IMR-90 (cell line): Measurements from ENCODE around the gene DENND2C. TPM values are rescaled to one million over a fixed set of nuclear protein-coding genes. Genes with fewer than 3 reads are reported as not detected.

Experiments used
- ATAC-seq: fragments of 200-7000 bp; cut with Tn5 transposase; 2 replicates; pipeline ENCODE4 v1.9.1; 2020; ENCODE audit warnings: low read depth, mild to moderate bottlenecking, moderate library complexity
- BruUV-seq: library from RNA; stranded (reverse); fragments of 400-500 nt; replicated peaks from 2 replicates; lab custom pipeline; 2021; lab: Mats Ljungman, UMichigan
- CTCF ChIA-PET: fragments of 300-600 bp; formaldehyde crosslinking; extraction: SDS; loops from one replicate; lab custom pipeline; 2021; ENCODE audit warnings: antibody characterized with exemption; lab: Yijun Ruan, JAX
- POLR2A ChIA-PET: fragments of 300-600 bp; sonication (Branson Sonifier 250); formaldehyde crosslinking; loops from one replicate; lab custom pipeline; 2022; ENCODE audit warnings: antibody characterized with exemption; ENCODE audit not compliant: unreplicated experiment; lab: Charles Lee
- DNase-seq: peaks from one replicate; pipeline ENCODE4 v3.0.0; 2013
- H2AFZ ChIP-seq: replicated peaks from 2 replicates; pipeline ENCODE3; 2013; ENCODE audit warnings: low read length, mild to moderate bottlenecking; ENCODE audit not compliant: poor library complexity
- H2AK5ac ChIP-seq: 2 replicates; pipeline ENCODE4 v1.6.1; 2013; ENCODE audit warnings: low read depth, low read length, inconsistent platforms
- H2AK9ac ChIP-seq: replicated peaks from 2 replicates; pipeline ENCODE3; 2013; ENCODE audit warnings: mild to moderate bottlenecking, low read depth, low read length, moderate library complexity; ENCODE audit not compliant: poor library complexity
- H2BK120ac ChIP-seq: 2 replicates; pipeline ENCODE4 v1.6.1; 2013; ENCODE audit warnings: low read depth, low read length, inconsistent platforms
- H2BK15ac ChIP-seq: 3 replicates; pipeline ENCODE4 v1.6.1; 2013; ENCODE audit warnings: low read depth, low read length, inconsistent platforms
- H2BK20ac ChIP-seq: 2 replicates; pipeline ENCODE4 v1.6.1; 2013; ENCODE audit warnings: low read depth, mild to moderate bottlenecking, inconsistent platforms, low read length, moderate library complexity
- H2BK5ac ChIP-seq: 2 replicates; pipeline ENCODE4 v1.6.1; 2013; ENCODE audit warnings: mild to moderate bottlenecking, low read depth, low read length, inconsistent platforms; ENCODE audit not compliant: poor library complexity, severe bottlenecking
- H3K14ac ChIP-seq: replicated peaks from 2 replicates; pipeline ENCODE4 v1.6.1; 2013; ENCODE audit warnings: low read depth, low read length, inconsistent platforms
- H3K18ac ChIP-seq: 2 replicates; pipeline ENCODE4 v1.6.1; 2013; ENCODE audit warnings: low read depth, low read length, control low read depth
- H3K23ac ChIP-seq: 2 replicates; pipeline ENCODE4 v1.6.1; 2013; ENCODE audit warnings: low read depth, low read length, inconsistent platforms
- H3K27ac ChIP-seq: 2 replicates; pipeline ENCODE4 v1.5.1; 2013; ENCODE audit warnings: mild to moderate bottlenecking, control low read depth, low read length; ENCODE audit not compliant: insufficient read depth
- H3K27me3 ChIP-seq: 2 replicates; pipeline ENCODE4 v1.6.1; 2013; ENCODE audit warnings: low read length; ENCODE audit not compliant: control insufficient read depth, insufficient read depth
- H3K36me3 ChIP-seq: 2 replicates; pipeline ENCODE4 v1.6.1; 2013; ENCODE audit warnings: low read length, mixed read lengths; ENCODE audit not compliant: control insufficient read depth, insufficient read depth
- H3K4ac ChIP-seq: 2 replicates; pipeline ENCODE4 v1.6.1; 2013; ENCODE audit warnings: low read depth, low read length, inconsistent platforms
- H3K4me1 ChIP-seq: 2 replicates; pipeline ENCODE4 v1.6.1; 2013; ENCODE audit warnings: low read length, mixed read lengths; ENCODE audit not compliant: control insufficient read depth, insufficient read depth
- H3K4me2 ChIP-seq: 2 replicates; pipeline ENCODE4 v1.6.1; 2013; ENCODE audit warnings: low read depth, mild to moderate bottlenecking, control low read depth, low read length, moderate library complexity
- H3K4me3 ChIP-seq: 2 replicates; pipeline ENCODE4 v1.5.1; 2013; ENCODE audit warnings: low read depth, mild to moderate bottlenecking, control low read depth, low read length, moderate library complexity; ENCODE audit not compliant: insufficient read depth
- H3K56ac ChIP-seq: 2 replicates; pipeline ENCODE4 v1.6.1; 2013; ENCODE audit warnings: low read length, inconsistent platforms; ENCODE audit not compliant: insufficient read depth; ENCODE audit errors: extremely low read depth
- H3K79me1 ChIP-seq, 2 experiments: 2 replicates each; pipeline ENCODE4 v1.6.1; 2013; ENCODE audit warnings: low read length in 2 of 2, inconsistent platforms in 1 of 2, low read depth in 1 of 2
- H3K9ac ChIP-seq: 2 replicates; pipeline ENCODE4 v1.6.1; 2013; ENCODE audit warnings: low read depth, low read length, control low read depth
- H3K9me1 ChIP-seq: 2 replicates; pipeline ENCODE4 v1.6.1; 2013; ENCODE audit warnings: low read length, inconsistent platforms; ENCODE audit not compliant: insufficient read depth
- H3K9me3 ChIP-seq: 2 replicates; pipeline ENCODE4 v1.6.1; 2013; ENCODE audit warnings: low read length; ENCODE audit not compliant: control insufficient read depth, insufficient read depth
- H4K20me1 ChIP-seq: 2 replicates; pipeline ENCODE4 v1.6.1; 2013; ENCODE audit warnings: low read length, inconsistent platforms; ENCODE audit not compliant: insufficient read depth
- H4K5ac ChIP-seq: 2 replicates; pipeline ENCODE4 v1.6.1; 2013; ENCODE audit warnings: mild to moderate bottlenecking, low read depth, low read length, control low read depth
- H4K8ac ChIP-seq, 2 experiments: 2 replicates each; pipeline ENCODE4 v1.6.1; 2013; ENCODE audit warnings: low read depth in 2 of 2, low read length in 2 of 2, control low read depth in 1 of 2, inconsistent platforms in 1 of 2
- H4K91ac ChIP-seq: 2 replicates; pipeline ENCODE4 v1.6.1; 2013; ENCODE audit warnings: low read depth, low read length, inconsistent platforms; ENCODE audit not compliant: insufficient read depth
- CEBPB ChIP-seq: IDR thresholded peaks from 2 replicates; pipeline ENCODE4 v1.6.1; 2012; ENCODE audit warnings: low read depth, low read length, improper control_type of control experiment
- MAZ ChIP-seq: IDR thresholded peaks from 2 replicates; pipeline ENCODE4 v1.6.1; 2012; ENCODE audit warnings: low read depth, mild to moderate bottlenecking, low read length, improper control_type of control experiment, moderate library complexity, borderline replicate concordance
- RFX5 ChIP-seq: IDR thresholded peaks from 2 replicates; pipeline ENCODE4 v1.8.0; 2012; ENCODE audit warnings: low read depth, mild to moderate bottlenecking, low read length, moderate library complexity
- WGBS, 2 experiments: methylation state at CpG; one replicate each; pipeline versions ENCODE4 v1.1.5 to v1.1.7; 2013; ENCODE audit warnings: missing lambda C conversion rate in 2 of 2; ENCODE audit not compliant: insufficient read length in 1 of 2; ENCODE audit errors: extremely low coverage in 2 of 2; 5-methylcytosine and 5-hydroxymethylcytosine counted together
- dilution Hi-C: fragments of 300-500 bp; cut with HindIII; formaldehyde crosslinking; loops from one replicate; pipeline ENCODE4 v1.14.3; 2018; ENCODE audit warnings: low sequenced_read_pairs; ENCODE audit not compliant: unreplicated experiment
- in situ Hi-C: fragments of 300-500 bp; cut with MboI; formaldehyde crosslinking; loops from 3 replicates; pipeline ENCODE4 v1.14.3; 2019; ENCODE audit warnings: low sequenced_read_pairs, inconsistent platforms, mixed read lengths
- intact Hi-C: fragments of 100-400 bp; cut with micrococcal nuclease; formaldehyde crosslinking; loops from 2 replicates; pipeline ENCODE4 v1.10.0; 2022
- polyA plus RNA-seq, 3 experiments: library from polyadenylated mRNA; depleted of rRNA; stranded (reverse); fragments of >200 nt; gene quantifications; 2 replicates each; pipeline ENCODE4 v1.2.3, GENCODE V29; 2012; ENCODE audit warnings: low replicate concordance in 1 of 3
- total RNA-seq: library from RNA; depleted of rRNA; stranded (reverse); fragments of >200 nt; gene quantifications from 2 replicates; pipeline ENCODE4 v1.2.3, GENCODE V29; 2012

Gene DENND2C
- total and polyA plus RNA-seq, 2 of the 4 experiments (the other 2 are of a cell fraction), result 0.58 to 2.2 TPM

DNA sequence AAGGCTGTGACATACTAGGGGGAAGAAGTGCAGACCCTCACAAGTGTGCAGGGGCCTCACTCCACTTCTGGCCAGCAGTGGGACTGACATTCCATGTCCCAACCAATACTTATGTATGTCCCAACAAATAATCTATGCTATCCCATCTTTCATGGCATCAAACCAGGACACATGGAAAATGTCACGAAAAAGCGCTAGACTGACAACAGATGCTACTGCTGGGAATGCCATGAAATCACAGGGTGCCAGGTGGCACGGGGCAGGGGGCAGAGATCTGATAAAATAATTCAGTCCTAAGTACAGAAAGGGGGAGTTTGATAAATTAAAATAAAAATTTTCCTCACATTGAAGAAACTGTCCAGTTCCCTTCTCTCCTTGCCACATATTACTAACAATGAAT, 60.8 kb downstream of the DENND2C start:
- Histone ChIP-seq H3K79me1 (no peaks in the 10 kb centered on the region), H3K4me2 (no peak overlapping the region), H3K36me3 (no peaks in the 10 kb centered on the region), H3K27ac (no peak overlapping the region), H3K18ac (no peak overlapping the region), H4K91ac (no peak overlapping the region), H2BK5ac (no peak overlapping the region), H2BK20ac (no peak overlapping the region), H2AK5ac (no peak overlapping the region), H3K4ac (no peak overlapping the region), H4K5ac (no peak overlapping the region), H3K9ac (no peak overlapping the region), H4K20me1 (no peaks in the 10 kb centered on the region), H3K4me1 (no peaks in the 10 kb centered on the region), H3K4me3 (no peak overlapping the region), H4K8ac (no peak overlapping the region), H2BK15ac (no peak overlapping the region), H3K56ac (no peak overlapping the region), H3K27me3 (no peaks in the 10 kb centered on the region), H2BK120ac (no peak overlapping the region), H3K23ac (no peak overlapping the region), H3K9me3 (no peaks in the 10 kb centered on the region), H2AK9ac (no peak overlapping the region), H3K9me1 (no peaks in the 10 kb centered on the region), H3K14ac (no peak overlapping the region), H2AFZ (no peak overlapping the region)
- in situ Hi-C loops (no loop called here), intact Hi-C loops (no loop called here), dilution Hi-C loops (no loop called here)
- TF ChIP-seq RFX5, result no peak
- TF ChIP-seq MAZ, result no peak
- no peak for TF ChIP-seq CEBPB
- ChIA-PET POLR2A (no interaction called here), CTCF (interaction anchor here (1.0 kb wide), 1 partner anchor 20 kb away, joined by 3 read pairs; no protein-coding TSS in a partner anchor)
- no peak for ATAC-seq
- no peak for DNase-seq
- BruUV-seq, result no TSS peak
- 100% methylated on average over 2 of the region's 3 CpGs; no CpG with 5 or more reads in 1 of the 2 experiments for WGBS, 2 experiments
